Measurements from ENCODE around the gene TMEFF1. TPM values are rescaled to one million over a fixed set of nuclear protein-coding genes. Genes with fewer than 3 reads are reported as not detected.

The TMEFF1 gene
- total and polyA plus RNA-seq, 2 experiments from 2014 or later, result 0.34 to 0.43 TPM

DNA sequence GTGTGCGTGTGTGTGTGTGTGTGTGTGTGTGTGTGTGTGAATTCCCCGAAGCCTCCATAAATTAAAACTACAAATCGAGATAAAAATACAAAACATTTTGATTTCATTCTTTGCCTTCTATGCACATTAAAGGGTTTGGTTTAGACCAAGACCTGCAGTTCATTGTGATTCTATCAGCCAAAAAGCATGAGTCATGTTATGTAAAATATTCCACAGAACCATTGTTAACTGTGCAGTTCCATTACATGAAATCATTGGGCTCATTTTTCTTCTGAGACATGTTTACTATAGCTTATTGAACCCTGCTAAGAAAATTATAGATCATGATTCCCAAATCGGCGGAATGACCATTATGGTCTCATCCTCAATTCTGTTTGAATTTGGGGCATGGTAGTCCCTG is 116.6 kb downstream of the TMEFF1 start:
- no peaks in the 10 kb centered on the region for H3K27me3 ChIP-seq (replicated peaks; ENCODE audit: insufficient read depth)
- H3K9me2 ChIP-seq (ENCODE audit: insufficient read depth), result no peaks in the 10 kb centered on the region
- no peaks in the 10 kb centered on the region for H4K20me1 ChIP-seq (ENCODE audit: insufficient read depth)
- H3K79me2 ChIP-seq (ENCODE audit: insufficient read depth), result no peaks in the 10 kb centered on the region
- peaks cover 25% of the 10 kb centered on the region for H3K4me1 ChIP-seq (ENCODE audit: insufficient read depth)
- no peak overlapping the region for H3K4me3 ChIP-seq
- H2AFZ ChIP-seq, result no peak overlapping the region
- DNase-seq, result peak; percentile 68
- TF ChIP-seq EZH2 (IDR thresholded peaks at IDR 0.05; ENCODE audit: insufficient read depth, poor library complexity, severe bottlenecking) (no peak), EZH2phosphoT487 (IDR thresholded peaks at IDR 0.05; ENCODE audit: insufficient read depth, low read depth) (no peak)
- peaks cover 26% of the 10 kb centered on the region for H3F3A ChIP-seq (ENCODE audit: insufficient read depth)
- H3K36me3 ChIP-seq (ENCODE audit: low read depth), result no peaks in the 10 kb centered on the region
- no peak overlapping the region for H3K9ac ChIP-seq
- H3K9me3 ChIP-seq (ENCODE audit: low read depth), result no peaks in the 10 kb centered on the region
- H3K4me2 ChIP-seq (ENCODE audit: unreplicated experiment), result peak overlapping the region; percentile 4
- H3K27ac ChIP-seq, result peak overlapping the region; percentile 55; the same call in 1 of the 2 replicates
- in situ Hi-C loops (cut with MboI), result loop anchor here (25.0 kb wide), 2 partner anchors 252 to 552 kb away; no protein-coding TSS in a partner anchor
- WGBS, 2 experiments (ENCODE audit: low coverage in 1 of 2, low lambda C conversion rate in 2 of 2, missing lambda C conversion rate in 2 of 2), result 87 to 93% methylated on average over 5 of the region's 5 CpGs

- 2 to 3% methylated on average over 2 of the region's 2 CpGs for WGBS, 2 experiments (ENCODE audit: low coverage in 1 of 2, low lambda C conversion rate in 2 of 2, missing lambda C conversion rate in 2 of 2)
- peak; percentile 83 for DNase-seq
- peak overlapping the region; percentile 37 for H3K4me2 ChIP-seq (ENCODE audit: unreplicated experiment)
- H3K4me3 ChIP-seq, result no peak overlapping the region
- peaks cover 26% of the 10 kb centered on the region for H3F3A ChIP-seq (ENCODE audit: insufficient read depth)
- H3K36me3 ChIP-seq (ENCODE audit: low read depth), result no peaks in the 10 kb centered on the region
- no peak for TF ChIP-seq EZH2 (IDR thresholded peaks at IDR 0.05; ENCODE audit: insufficient read depth, poor library complexity, severe bottlenecking)
- TF ChIP-seq EZH2phosphoT487 (IDR thresholded peaks at IDR 0.05; ENCODE audit: insufficient read depth, low read depth), result no peak
- H3K79me2 ChIP-seq (ENCODE audit: insufficient read depth), result no peaks in the 10 kb centered on the region
- H3K4me1 ChIP-seq (ENCODE audit: insufficient read depth), result peaks cover 25% of the 10 kb centered on the region
- no peaks in the 10 kb centered on the region for H3K9me2 ChIP-seq (ENCODE audit: insufficient read depth)
- H3K27ac ChIP-seq, result peak overlapping the region; percentile 55
- no peak overlapping the region for H2AFZ ChIP-seq
- no peaks in the 10 kb centered on the region for H4K20me1 ChIP-seq (ENCODE audit: insufficient read depth)
- no peak overlapping the region for H3K9ac ChIP-seq
- in situ Hi-C loops (cut with MboI), result loop anchor here (25.0 kb wide), 2 partner anchors 253 to 553 kb away; no protein-coding TSS in a partner anchor
- no peaks in the 10 kb centered on the region for H3K9me3 ChIP-seq (ENCODE audit: low read depth)
- no peaks in the 10 kb centered on the region for H3K27me3 ChIP-seq (replicated peaks; ENCODE audit: insufficient read depth)
Observed at GRCh38 chr9:100590481-100590880, 117.5 kb downstream of the TMEFF1 start.

- no peak for DNase-seq
- no peaks in the 10 kb centered on the region for H3K27me3 ChIP-seq (replicated peaks; ENCODE audit: insufficient read depth)
- H2AFZ ChIP-seq, result no peak overlapping the region
- H3K4me1 ChIP-seq (ENCODE audit: insufficient read depth), result peaks cover 25% of the 10 kb centered on the region
- H3K36me3 ChIP-seq (ENCODE audit: low read depth), result no peaks in the 10 kb centered on the region
- no peak overlapping the region for H3K4me3 ChIP-seq
- H3K27ac ChIP-seq, result peak overlapping the region; percentile 55; the same call in 1 of the 2 replicates
- no peaks in the 10 kb centered on the region for H3K9me2 ChIP-seq (ENCODE audit: insufficient read depth)
- WGBS, 2 experiments (ENCODE audit: low coverage in 1 of 2, low lambda C conversion rate in 2 of 2, missing lambda C conversion rate in 2 of 2), result 98 to 100% methylated on average over 6 of the region's 6 CpGs
- no peak for TF ChIP-seq EZH2 (IDR thresholded peaks at IDR 0.05; ENCODE audit: insufficient read depth, poor library complexity, severe bottlenecking)
- TF ChIP-seq EZH2phosphoT487 (IDR thresholded peaks at IDR 0.05; ENCODE audit: insufficient read depth, low read depth), result no peak
- no peaks in the 10 kb centered on the region for H4K20me1 ChIP-seq (ENCODE audit: insufficient read depth)
- no peaks in the 10 kb centered on the region for H3K79me2 ChIP-seq (ENCODE audit: insufficient read depth)
- peaks cover 26% of the 10 kb centered on the region for H3F3A ChIP-seq (ENCODE audit: insufficient read depth)
- no peak overlapping the region for H3K9ac ChIP-seq
- H3K9me3 ChIP-seq (ENCODE audit: low read depth), result no peaks in the 10 kb centered on the region
- H3K4me2 ChIP-seq (ENCODE audit: unreplicated experiment), result peak overlapping the region; percentile 37
- in situ Hi-C loops (cut with MboI), result loop anchor here (25.0 kb wide), 2 partner anchors 254 to 554 kb away; no protein-coding TSS in a partner anchor
Observed at GRCh38 chr9:100591139-100591538, 118.2 kb downstream of the TMEFF1 start.

GRCh38 chr9:100591639-100592412 is 118.9 kb downstream of the TMEFF1 start:
- Histone ChIP-seq H3K4me1 (ENCODE audit: insufficient read depth) (peaks cover 25% of the 10 kb centered on the region), H3F3A (ENCODE audit: insufficient read depth) (peaks cover 26% of the 10 kb centered on the region), H3K4me2 (ENCODE audit: unreplicated experiment) (no peak overlapping the region), H3K4me3 (no peak overlapping the region), H3K36me3 (ENCODE audit: low read depth) (no peaks in the 10 kb centered on the region), H3K9me2 (ENCODE audit: insufficient read depth) (no peaks in the 10 kb centered on the region), H2AFZ (no peak overlapping the region), H3K9ac (no peak overlapping the region), H4K20me1 (ENCODE audit: insufficient read depth) (no peaks in the 10 kb centered on the region), H3K79me2 (ENCODE audit: insufficient read depth) (no peaks in the 10 kb centered on the region), H3K9me3 (ENCODE audit: low read depth) (no peaks in the 10 kb centered on the region), H3K27me3 (replicated peaks; ENCODE audit: insufficient read depth) (no peaks in the 10 kb centered on the region), H3K27ac (no peak overlapping the region)
- in situ Hi-C loops (cut with MboI), result loop anchor here (25.0 kb wide), 2 partner anchors 255 to 555 kb away; no protein-coding TSS in a partner anchor
- WGBS, 2 experiments (ENCODE audit: low coverage in 1 of 2, low lambda C conversion rate in 2 of 2, missing lambda C conversion rate in 2 of 2), result 94 to 97% methylated on average over 5 of the region's 5 CpGs
- DNase-seq, result no peak
- TF ChIP-seq EZH2phosphoT487 (IDR thresholded peaks at IDR 0.05; ENCODE audit: insufficient read depth, low read depth) (no peak), EZH2 (IDR thresholded peaks at IDR 0.05; ENCODE audit: insufficient read depth, poor library complexity, severe bottlenecking) (no peak)

Data from GM23248 (cell line).